Right forelimb (tissue), 1 donor: ENCODE measurements around the gene CEP72.

Experiments used
- DNase-seq: peaks from one replicate; pipeline ENCODE4 v3.0.0-alpha.2; 2018

The CEP72 gene

DNA sequence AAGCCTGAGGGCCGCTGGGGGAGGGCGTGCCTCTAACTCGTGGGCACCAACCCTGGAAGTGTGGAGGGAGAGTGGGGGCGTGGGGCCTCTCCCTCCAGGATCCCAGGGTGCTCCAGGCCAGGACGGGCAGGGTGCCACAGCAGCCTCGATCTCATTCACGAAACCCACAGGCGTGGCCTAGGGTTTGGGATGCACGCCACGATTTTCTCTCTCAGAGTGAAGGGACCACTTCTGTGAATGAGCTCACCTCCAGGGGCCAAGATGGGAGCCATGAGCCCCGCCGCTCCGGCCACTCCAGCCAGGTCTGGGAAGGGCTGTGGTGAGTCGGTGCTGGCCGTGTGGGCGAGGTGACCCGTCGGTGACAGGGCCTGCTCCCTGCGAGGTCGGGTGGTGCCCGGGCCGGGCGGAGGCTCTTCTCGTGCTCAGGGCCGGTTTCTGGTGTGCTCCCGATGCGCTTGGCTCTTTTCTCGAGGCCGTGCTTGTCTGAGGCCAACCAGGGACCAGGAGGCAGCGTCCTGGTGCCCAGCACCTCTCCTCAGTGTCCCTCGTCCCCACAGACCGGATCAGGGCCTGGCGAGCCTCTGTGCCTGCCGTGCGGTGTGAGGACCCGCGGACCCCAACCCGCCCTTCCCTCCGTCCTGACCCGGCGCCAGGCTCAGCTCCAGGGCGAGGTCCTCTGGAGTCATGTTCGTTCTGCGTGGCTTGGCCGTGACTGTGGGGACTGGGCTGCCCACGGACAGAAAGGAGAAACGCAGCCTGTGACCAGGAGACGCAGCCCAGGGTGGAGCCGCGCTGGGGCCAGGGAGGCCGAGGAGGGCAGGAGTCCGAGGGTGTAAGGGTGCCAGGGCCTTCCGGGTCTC is 50.0 kb downstream of the CEP72 start:
- DNase-seq = no peak

- DNase-seq = no peak
Observed at GRCh38 chr5:662751-663435, 50.8 kb downstream of the CEP72 start.

- DNase-seq = no peak
Observed at GRCh38 chr5:663436-664342, 51.5 kb downstream of the CEP72 start.

- no peak for DNase-seq
Observed at GRCh38 chr5:664343-664993, 52.3 kb downstream of the CEP72 start.

DNA sequence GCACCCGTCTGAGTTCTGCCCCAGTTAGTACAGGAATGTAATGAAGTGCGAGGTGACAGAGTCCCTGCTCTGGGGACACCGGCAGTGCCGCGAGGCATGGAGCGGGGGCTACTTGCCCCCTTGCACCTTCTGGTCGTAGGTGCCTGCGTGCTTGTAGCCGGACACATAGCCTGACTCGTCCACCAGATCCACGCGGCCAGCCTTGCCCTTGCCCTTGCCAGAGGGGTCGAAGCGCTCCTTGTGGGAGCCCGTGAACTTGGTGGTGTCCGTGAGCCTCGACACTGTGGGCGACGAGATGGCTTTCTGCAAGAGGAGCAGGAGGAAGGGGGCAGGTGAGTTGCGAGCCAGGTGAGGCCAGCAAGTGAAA is 52.8 kb downstream of the CEP72 start:
- no peak for DNase-seq

- no peak for DNase-seq
Observed at GRCh38 chr5:665541-665955, 53.4 kb downstream of the CEP72 start.

GRCh38 chr5:665956-666711 is 54.0 kb downstream of the CEP72 start:
- DNase-seq = no peak

DNA sequence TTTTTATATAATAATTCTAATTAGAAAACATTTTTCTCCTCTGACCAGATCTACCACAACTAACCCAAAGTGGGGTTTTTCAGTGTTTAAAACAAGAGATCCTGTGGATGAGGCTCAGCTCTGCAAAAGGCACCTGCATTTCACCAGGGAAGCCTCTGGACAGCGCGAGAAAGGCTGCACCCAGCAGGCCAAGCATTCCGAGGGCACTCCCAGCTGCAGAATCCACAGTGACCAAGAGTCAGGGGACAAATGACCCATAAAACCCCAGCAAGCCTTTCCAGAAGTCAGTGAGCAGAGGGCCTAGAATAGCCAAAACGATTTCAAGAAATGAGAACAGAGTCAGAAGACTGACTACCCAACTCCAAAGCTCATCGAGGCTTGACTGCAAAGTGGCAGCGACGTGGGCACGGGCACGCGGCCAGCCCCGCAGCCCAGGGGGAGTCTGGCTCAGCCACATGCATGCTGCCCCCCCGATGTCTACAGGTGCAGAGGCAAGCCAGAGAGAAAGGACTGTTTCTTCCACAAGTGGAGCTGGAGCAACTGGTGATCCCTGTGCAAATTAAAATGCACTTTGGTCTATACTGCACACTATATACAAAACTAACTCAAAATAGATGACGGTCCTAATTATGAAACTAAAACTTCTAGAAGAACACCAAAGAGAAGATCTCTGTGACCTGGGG is 54.8 kb downstream of the CEP72 start:
- no peak for DNase-seq

DNA sequence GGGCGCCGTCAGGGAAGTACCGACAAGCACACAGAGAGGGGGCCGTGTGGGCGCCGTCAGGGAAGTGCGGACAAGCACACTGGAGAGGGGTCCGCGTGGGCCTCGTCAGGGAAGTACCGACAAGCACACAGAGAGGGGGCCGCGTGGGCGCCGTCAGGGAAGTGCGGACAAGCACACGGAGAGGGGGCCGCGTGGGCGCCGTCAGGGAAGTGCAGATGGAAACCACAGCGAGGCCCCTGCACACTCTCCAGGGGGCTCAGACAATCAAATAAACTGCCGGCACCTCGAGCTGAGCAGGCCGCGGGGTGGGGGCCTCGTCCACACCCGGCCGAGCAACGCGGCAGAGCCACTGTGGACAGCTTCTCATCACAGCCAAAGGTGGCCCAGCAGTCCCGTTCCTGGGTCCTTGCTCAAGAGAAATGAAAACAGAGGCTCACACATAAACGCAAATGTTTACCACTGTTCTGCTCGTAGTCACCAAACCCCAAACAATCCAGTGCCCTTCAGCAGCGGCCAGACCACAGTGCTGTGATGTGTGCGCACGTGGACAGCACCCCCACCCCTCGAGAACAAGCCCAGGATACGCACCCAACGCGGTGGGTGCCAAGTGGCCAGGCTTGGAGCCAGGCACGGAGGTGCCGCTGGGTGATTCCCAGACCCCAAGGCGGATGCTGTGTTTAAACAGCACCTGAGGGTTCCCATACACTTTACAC is 56.3 kb downstream of the CEP72 start:
- no peak for DNase-seq

DNA sequence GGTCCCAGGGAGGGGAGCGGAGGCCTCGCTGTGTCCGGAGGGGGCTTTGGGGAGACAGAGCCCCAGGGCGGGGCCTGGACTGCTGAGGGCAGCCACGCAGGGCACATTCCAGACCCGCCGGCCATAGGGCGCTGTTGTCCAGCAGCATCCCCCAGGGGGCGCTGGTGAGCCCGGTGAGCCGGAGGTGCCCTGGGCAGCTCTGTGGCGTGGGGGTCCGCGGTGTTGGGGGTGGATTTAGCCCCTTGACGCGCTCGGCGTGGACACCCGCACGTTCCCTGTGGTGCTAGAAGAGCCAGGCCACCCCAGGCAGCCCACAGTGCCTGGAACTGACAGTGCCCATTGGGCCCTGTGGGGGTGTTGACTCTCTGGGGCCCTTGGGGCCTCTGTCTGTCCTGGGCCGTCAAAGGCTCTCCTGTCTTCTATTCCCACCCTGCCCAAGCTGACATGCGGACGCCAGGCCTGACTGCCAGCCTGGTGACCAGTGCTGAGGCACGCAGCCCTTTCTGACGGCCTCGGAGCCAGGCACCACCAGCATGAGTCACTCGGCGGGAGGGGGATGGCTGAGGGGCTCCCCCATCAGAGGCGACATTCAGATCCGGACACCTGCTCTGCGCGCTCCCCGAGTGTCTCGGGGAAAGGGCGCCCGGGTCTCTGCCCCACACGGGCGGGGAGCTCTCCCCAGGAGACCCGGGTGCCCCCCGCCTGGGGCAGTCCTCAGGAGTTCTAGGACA is 57.1 kb downstream of the CEP72 start:
- DNase-seq = no peak

DNA sequence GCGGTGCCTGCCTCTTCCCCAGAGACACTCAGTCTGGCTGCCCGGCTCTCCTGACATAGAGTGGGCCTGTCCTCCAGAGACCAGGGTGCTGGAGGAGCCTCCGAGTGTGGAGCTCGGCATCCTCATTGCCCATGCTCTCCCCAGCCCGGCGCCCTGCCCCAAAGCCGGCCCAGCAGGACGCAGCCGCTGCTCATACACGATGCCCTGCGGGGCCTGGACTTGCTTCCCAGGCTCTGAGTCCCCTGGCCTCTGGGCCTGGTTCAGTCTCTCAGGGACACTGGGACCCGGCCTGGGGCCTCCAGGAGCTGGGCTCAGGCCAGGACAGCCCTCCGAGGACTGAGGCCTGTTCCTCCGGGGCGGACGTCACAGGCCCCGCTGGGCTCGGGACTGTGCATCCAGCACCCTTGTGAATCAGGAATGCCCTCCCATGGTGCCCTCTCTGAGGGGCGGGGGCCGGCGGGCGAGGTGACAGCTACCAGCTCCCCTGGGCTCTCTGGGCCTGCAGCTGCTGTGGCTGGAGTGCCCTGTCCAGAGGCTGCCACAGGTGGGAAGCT is 57.8 kb downstream of the CEP72 start:
- no peak for DNase-seq

GRCh38 chr5:670396-671270 is 58.5 kb downstream of the CEP72 start:
- no peak for DNase-seq

DNA sequence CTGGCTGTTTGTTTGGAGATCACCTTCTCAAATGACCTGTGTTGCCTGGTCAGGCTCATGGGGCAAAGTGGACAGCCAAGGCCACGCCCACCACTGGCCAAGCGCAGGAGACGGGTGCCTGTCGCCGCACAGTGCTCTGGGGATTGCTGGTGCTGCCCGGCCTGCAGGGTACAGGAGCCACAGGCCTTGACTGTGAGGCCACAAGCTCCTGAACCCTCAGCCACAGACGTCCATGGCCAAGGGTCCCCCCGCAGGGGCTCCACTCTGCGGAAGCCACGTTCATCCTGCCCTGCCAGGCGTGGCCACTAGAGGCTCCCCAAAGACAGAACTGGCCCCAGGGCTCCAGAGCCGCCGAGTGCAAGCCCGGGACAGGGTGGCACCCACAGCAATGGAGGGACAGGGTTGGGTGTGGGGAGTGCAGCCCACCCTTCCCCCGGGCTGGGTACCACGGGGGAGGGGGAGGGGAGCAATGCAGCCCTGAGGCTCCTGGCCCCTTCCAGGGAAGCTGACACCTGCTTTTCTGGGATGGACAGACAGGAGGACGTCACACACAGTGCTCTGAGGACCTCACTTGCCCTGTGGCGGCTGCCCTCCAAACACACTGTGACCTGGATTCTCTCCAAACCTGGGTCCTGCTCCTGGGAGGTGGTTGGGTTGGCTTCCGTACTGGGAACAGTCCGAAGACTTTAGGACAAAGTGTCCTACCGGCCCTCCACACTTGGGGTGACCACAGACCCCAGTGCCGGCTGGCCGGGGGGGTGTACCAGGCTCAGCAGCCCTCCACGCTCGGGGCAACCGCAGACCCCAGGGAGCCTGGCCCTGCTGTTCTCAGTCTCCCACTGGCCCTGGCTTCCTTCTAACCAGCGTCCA is 59.6 kb downstream of the CEP72 start:
- peak; percentile 85 for DNase-seq

DNA sequence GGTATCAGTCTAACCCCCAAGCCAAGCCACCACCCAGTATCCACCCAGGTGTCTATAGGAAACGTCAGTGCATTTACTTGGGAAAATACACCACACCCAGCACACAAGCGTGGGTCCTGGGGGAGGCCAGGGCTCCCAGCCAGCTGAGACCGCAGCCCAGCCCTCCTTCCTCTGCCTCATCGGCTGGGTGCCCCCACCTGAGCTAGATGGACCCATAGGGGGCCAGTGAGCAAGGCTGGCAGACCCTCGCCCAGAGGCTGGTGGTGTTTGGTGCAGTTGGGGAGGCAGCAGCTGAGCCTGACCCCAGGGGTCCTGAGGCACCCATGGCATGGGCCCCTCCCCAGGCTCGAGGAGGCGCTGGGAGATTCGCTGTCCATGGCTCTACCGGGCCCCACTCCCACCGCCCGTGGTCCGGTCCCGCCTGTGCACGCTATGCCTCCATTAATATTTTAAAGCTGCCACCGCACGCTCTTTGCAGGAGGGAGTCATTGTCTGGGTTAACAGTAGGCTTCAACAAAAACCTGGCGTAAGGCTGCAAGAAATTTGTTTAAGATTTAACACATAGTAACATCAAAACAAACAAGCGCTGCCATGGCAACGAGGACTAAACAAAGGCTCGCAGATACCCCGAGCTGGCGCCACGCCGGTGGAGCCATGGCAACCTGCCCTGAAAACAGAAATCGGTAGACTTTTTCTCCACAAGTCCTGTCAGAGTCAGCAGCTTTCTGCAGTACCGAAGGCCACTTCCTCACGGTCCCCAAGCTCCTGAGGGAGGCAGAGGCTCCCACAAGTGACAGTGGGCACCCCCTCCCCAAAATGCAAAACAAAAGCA is 60.4 kb downstream of the CEP72 start:
- peak; percentile 91 for DNase-seq

- no peak for DNase-seq
Observed at GRCh38 chr5:673161-673830, 61.2 kb downstream of the CEP72 start.
